Measurements from ENCODE around the gene DLAT.

GRCh38 chr11:111977146-111978027 is 47.8 kb upstream of the DLAT start:
- TF ChIP-seq EZH2 (IDR thresholded peaks at IDR 0.05) (no peak), POLR2AphosphoS5 (IDR thresholded peaks at IDR 0.05; ENCODE audit: borderline replicate concordance, low read depth, low read length) (no peak), FOXP2 (optimal IDR thresholded peaks at IDR 0.05; ENCODE audit: control extremely low read depth, extremely low read length, insufficient read depth) (no peak)
